Chondrocyte (in vitro differentiated cells): ENCODE data around the gene FER1L5. TPM values are rescaled to one million over a fixed set of nuclear protein-coding genes. Genes with fewer than 3 reads are reported as not detected.
"Not testable (repeated sequence)": the region's sequence is repeated elsewhere in the genome, so short reads cannot be mapped to it uniquely, and the experiment has no call there.

Experiments used
- DNase-seq: peaks from one replicate; pipeline ENCODE4 v3.0.0; 2021; ENCODE audit warnings: mixed read lengths, low spot score
- H3K27ac Mint-ChIP-seq: one replicate; pipeline ENCODE4 v1.8.0; 2021; ENCODE audit warnings: mild to moderate bottlenecking, moderate library complexity, mixed read lengths; ENCODE audit not compliant: unreplicated experiment
- H3K27me3 Mint-ChIP-seq: 2 replicates; pipeline ENCODE4 v1.8.0; 2021; ENCODE audit warnings: low read depth, mixed read lengths
- H3K36me3 Mint-ChIP-seq: 2 replicates; pipeline ENCODE4 v1.8.0; 2021; ENCODE audit warnings: low read depth, mixed read lengths
- H3K4me1 Mint-ChIP-seq: 2 replicates; pipeline ENCODE4 v1.8.0; 2021; ENCODE audit warnings: low read depth, mild to moderate bottlenecking, mixed read lengths
- H3K4me3 Mint-ChIP-seq: one replicate; pipeline ENCODE4 v1.8.0; 2021; ENCODE audit warnings: mild to moderate bottlenecking, moderate library complexity, mixed read lengths; ENCODE audit not compliant: unreplicated experiment
- H3K9me3 Mint-ChIP-seq: 2 replicates; pipeline ENCODE4 v1.8.0; 2021; ENCODE audit warnings: low read depth, mixed read lengths
- CTCF ChIP-seq: fragments of 200-600 bp; sonication (generic); IDR thresholded peaks from 2 replicates; pipeline ENCODE4 v1.5.0; 2021; ENCODE audit warnings: antibody characterized with exemption, mild to moderate bottlenecking, moderate library complexity
- total RNA-seq: library from RNA; stranded (reverse); gene quantifications from 3 replicates; pipeline ENCODE4 v1.2.1, GENCODE V29; 2021

FER1L5 gene
- total RNA-seq, 1 donor from 2014 or later, result not detected

DNA sequence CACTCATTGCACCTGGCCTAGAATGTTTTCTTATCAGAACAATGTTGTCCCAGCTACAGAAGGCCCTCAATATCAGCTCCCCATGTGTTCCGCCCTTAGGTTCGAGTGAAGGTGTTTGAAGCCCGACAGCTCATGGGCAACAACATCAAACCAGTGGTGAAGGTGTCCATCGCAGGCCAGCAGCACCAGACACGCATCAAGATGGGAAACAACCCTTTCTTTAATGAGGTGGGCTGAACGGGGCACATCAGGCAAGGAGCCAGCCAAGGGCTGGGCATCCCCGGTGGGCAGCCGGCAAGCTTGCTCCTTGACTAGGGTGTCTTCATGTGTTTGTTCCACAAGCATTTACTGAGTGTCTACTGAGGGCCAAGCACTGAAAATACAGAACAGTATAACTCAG, 9.2 kb downstream of the FER1L5 start:
- Mint-ChIP-seq H3K36me3 (no peaks in the 10 kb centered on the region), H3K4me1 (no peaks in the 10 kb centered on the region), H3K27ac (no peak overlapping the region), H3K27me3 (no peaks in the 10 kb centered on the region), H3K9me3 (no peaks in the 10 kb centered on the region), H3K4me3 (no peak overlapping the region)
- no peak for TF ChIP-seq CTCF
- DNase-seq, result no peak

DNA sequence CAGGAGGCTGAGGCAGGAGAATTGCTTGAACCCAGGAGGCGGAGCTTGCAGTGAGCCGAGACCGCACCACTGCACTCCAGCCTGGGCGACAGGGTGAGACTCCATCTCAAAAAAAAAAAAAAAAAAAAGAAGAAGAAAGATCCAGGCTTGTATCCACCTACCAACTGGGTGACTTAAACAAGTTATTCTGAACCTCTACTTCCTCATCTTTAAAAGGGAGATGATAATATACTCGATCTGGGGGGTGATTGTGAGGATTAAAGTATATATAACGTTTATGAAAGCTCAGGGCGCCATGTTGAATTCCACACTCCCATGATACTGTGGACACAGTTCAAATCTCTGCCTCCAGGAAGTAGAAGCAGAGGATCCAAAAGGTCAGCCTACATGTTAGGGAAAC, 12.2 kb downstream of the FER1L5 start:
- H3K4me1 Mint-ChIP-seq, H3K27me3 Mint-ChIP-seq: not testable (repeated sequence)

GRCh38 chr2:96655526-96655925, 13.0 kb downstream of the FER1L5 start:
- Mint-ChIP-seq H3K27me3 (no peaks in the 10 kb centered on the region), H3K9me3 (no peaks in the 10 kb centered on the region), H3K4me1 (no peaks in the 10 kb centered on the region), H3K36me3 (no peaks in the 10 kb centered on the region), H3K27ac (no peak overlapping the region), H3K4me3 (no peak overlapping the region)
- DNase-seq, result no peak
- no peak for TF ChIP-seq CTCF

More for the DNA sequence above, 12.2 kb downstream of the FER1L5 start:
- H3K27ac Mint-ChIP-seq, H3K36me3 Mint-ChIP-seq, H3K9me3 Mint-ChIP-seq, H3K4me3 Mint-ChIP-seq, DNase-seq: not testable (repeated sequence)

DNA sequence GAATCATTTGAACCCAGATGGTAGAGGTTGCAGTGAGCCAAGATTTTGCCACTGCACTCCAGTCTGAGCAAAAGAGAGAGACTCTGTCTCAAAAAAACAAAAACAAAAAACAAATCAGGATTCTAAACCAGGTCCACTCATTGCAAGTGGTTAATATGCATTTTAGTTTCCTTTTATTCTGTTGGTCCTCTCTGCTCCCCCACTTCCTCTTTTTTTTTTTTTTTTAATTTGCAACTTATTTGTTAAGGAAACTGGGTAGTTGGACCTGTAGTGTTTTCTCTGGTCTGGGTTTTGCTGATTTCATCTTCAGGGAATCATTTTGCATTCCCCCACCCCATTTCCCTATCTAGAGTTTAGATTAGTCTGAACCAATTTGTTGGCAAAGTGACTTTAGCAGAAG, 14.0 kb downstream of the FER1L5 start:
- no peak overlapping the region for H3K27ac Mint-ChIP-seq
- no peak overlapping the region for H3K4me3 Mint-ChIP-seq
- TF ChIP-seq CTCF, result no peak
- H3K4me1 Mint-ChIP-seq, result no peaks in the 10 kb centered on the region
- H3K9me3 Mint-ChIP-seq, result no peaks in the 10 kb centered on the region
- no peaks in the 10 kb centered on the region for H3K27me3 Mint-ChIP-seq
- no peaks in the 10 kb centered on the region for H3K36me3 Mint-ChIP-seq
- DNase-seq, result no peak

- no peak overlapping the region for H3K4me3 Mint-ChIP-seq
- H3K27me3 Mint-ChIP-seq, result no peaks in the 10 kb centered on the region
- peak; percentile 43 for DNase-seq
- H3K4me1 Mint-ChIP-seq, result peaks cover 21% of the 10 kb centered on the region
- no peak overlapping the region for H3K27ac Mint-ChIP-seq
- TF ChIP-seq CTCF, result no peak
- H3K9me3 Mint-ChIP-seq, result peaks cover 7% of the 10 kb centered on the region
- H3K36me3 Mint-ChIP-seq, result peaks cover 1% of the 10 kb centered on the region
These were observed 18.8 kb downstream of the FER1L5 start for GRCh38 chr2:96661324-96661723.

- Mint-ChIP-seq H3K9me3 (peaks cover 7% of the 10 kb centered on the region), H3K27ac (no peak overlapping the region), H3K4me1 (peaks cover 21% of the 10 kb centered on the region), H3K36me3 (peaks cover 1% of the 10 kb centered on the region), H3K27me3 (no peaks in the 10 kb centered on the region), H3K4me3 (no peak overlapping the region)
- no peak for DNase-seq
- TF ChIP-seq CTCF, result no peak
These were observed 19.8 kb downstream of the FER1L5 start for GRCh38 chr2:96662360-96662759.
